Activated T-helper 1 cell treated with anti-CD3 and anti-CD28 coated beads, Interleukin-12 subunit alpha, Interleukin-12 subunit beta, Interleukin-2, Interleukin-4 antibody, amounts not matched to agents 30 ng/mL and 10 ng/mL and 1 ng/mL, durations not matched to agents 14 hours and 24 hours and 36 hours (primary cell): ENCODE measurements around the gene FAM13A. TPM values are rescaled to one million over a fixed set of nuclear protein-coding genes. Genes with fewer than 3 reads are reported as not detected.

Experiments
- DNase-seq: peaks from one replicate; pipeline ENCODE4 v3.0.0; 2021; ENCODE audit warnings: low spot score
- H3K27ac Mint-ChIP-seq: one replicate; pipeline ENCODE4 v1.8.0; 2021; ENCODE audit warnings: mild to moderate bottlenecking, mixed read lengths
- H3K27me3 Mint-ChIP-seq: one replicate; pipeline ENCODE4 v1.8.0; 2022; ENCODE audit warnings: mild to moderate bottlenecking, moderate library complexity, mixed read lengths; ENCODE audit not compliant: insufficient read depth
- H3K36me3 Mint-ChIP-seq: one replicate; pipeline ENCODE4 v1.8.0; 2021; ENCODE audit warnings: low read depth, mixed read lengths
- H3K4me1 Mint-ChIP-seq: one replicate; pipeline ENCODE4 v1.8.0; 2021; ENCODE audit warnings: low read depth, mixed read lengths
- H3K4me3 Mint-ChIP-seq: one replicate; pipeline ENCODE4 v1.8.0; 2021; ENCODE audit warnings: mild to moderate bottlenecking, moderate library complexity, mixed read lengths
- H3K9me3 Mint-ChIP-seq: one replicate; pipeline ENCODE4 v1.8.0; 2021; ENCODE audit warnings: mixed read lengths
- intact Hi-C: fragments of 100-400 bp; cut with micrococcal nuclease; formaldehyde crosslinking; loops from one replicate; pipeline ENCODE4 v1.15.1; 2024
- total RNA-seq: library from RNA; stranded (reverse); gene quantifications from 2 replicates; pipeline ENCODE4 v1.2.3, GENCODE V29; 2022

FAM13A gene
- total RNA-seq, 1 donor from 2014 or later: 3.0 TPM

GRCh38 chr4:88775529-88775928 lies 281.5 kb downstream of the FAM13A start:
- H3K9me3 Mint-ChIP-seq: no peaks in the 10 kb centered on the region
- no peaks in the 10 kb centered on the region for H3K27me3 Mint-ChIP-seq
- intact Hi-C loops: no loop called here
- H3K4me1 Mint-ChIP-seq: no peaks in the 10 kb centered on the region
- no peak overlapping the region for H3K4me3 Mint-ChIP-seq
- no peak overlapping the region for H3K27ac Mint-ChIP-seq
- peaks cover 20% of the 10 kb centered on the region for H3K36me3 Mint-ChIP-seq
- DNase-seq: no peak

DNA sequence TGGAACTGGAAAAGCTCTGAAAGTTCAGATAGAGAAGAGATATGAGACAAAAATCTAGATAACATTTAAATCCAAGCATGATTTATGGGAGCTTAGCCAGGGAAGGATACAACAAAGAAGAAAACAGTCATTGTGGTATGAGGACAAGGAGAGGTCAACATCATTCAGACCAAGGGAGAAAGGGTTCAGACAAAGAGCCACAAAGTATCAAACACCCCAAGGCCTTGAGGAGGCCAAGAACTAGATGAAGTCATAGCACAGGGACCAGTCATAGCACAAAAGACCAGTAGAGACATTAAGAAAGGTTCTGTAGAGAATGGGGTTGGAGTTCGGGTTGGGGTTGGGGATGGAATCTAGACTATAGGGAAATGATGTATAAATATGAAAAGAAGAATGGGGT lies 282.0 kb downstream of the FAM13A start:
- Mint-ChIP-seq H3K27ac (no peak overlapping the region), H3K9me3 (no peaks in the 10 kb centered on the region), H3K4me3 (no peak overlapping the region), H3K27me3 (no peaks in the 10 kb centered on the region), H3K4me1 (no peaks in the 10 kb centered on the region), H3K36me3 (peaks cover 17% of the 10 kb centered on the region)
- intact Hi-C loops: no loop called here
- DNase-seq: no peak

GRCh38 chr4:88771883-88772450 lies 285.0 kb downstream of the FAM13A start:
- no peak overlapping the region for H3K4me3 Mint-ChIP-seq
- no peak overlapping the region for H3K27ac Mint-ChIP-seq
- no peaks in the 10 kb centered on the region for H3K4me1 Mint-ChIP-seq
- intact Hi-C loops: no loop called here
- H3K36me3 Mint-ChIP-seq: peaks cover 19% of the 10 kb centered on the region
- DNase-seq: no peak
- no peaks in the 10 kb centered on the region for H3K27me3 Mint-ChIP-seq
- H3K9me3 Mint-ChIP-seq: no peaks in the 10 kb centered on the region

DNA sequence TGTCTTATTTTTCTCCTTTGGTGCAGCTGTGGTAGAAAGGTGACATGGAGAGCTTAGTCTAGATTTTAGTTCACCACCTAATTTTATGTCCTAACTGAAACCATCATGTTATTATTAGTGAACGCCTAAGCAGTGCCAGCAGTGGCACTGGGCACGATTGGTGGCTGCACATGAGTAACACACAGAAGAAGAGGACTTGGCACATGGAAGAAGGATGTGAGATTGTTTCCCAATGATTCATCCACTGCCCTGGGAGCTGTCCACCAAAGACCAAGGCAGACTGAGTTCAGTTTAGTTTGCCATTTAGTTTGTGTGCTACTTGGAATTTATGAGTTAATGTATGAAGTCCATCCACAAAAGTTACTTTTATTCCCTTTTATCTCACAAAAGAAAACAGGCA lies 291.3 kb downstream of the FAM13A start:
- H3K4me1 Mint-ChIP-seq: peaks cover 11% of the 10 kb centered on the region
- no peaks in the 10 kb centered on the region for H3K9me3 Mint-ChIP-seq
- no peak for DNase-seq
- peaks cover 11% of the 10 kb centered on the region for H3K36me3 Mint-ChIP-seq
- peaks cover 3% of the 10 kb centered on the region for H3K27me3 Mint-ChIP-seq
- intact Hi-C loops: no loop called here
- no peak overlapping the region for H3K4me3 Mint-ChIP-seq
- H3K27ac Mint-ChIP-seq: no peak overlapping the region

DNA sequence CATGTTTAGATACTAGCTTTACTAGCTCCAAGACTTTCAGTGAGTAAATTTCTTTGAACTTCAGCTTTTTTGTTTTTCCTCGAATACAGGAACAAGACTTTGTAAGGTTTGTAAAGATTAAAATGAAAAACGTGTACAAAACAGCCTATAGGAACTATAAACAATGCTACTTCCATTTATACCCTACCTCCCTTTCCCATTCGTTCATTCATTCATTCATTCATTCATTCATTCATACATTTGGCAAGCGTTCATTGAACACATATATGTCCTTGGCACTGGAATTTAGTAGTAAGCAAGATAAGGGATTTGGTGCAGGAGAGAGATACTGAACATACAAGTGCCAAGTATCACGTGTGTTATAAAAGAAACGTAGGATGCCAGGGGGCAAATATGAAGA lies 293.9 kb downstream of the FAM13A start:
- Mint-ChIP-seq H3K27ac (no peak overlapping the region), H3K27me3 (peaks cover 3% of the 10 kb centered on the region), H3K9me3 (no peaks in the 10 kb centered on the region), H3K4me3 (no peak overlapping the region), H3K36me3 (peaks cover 11% of the 10 kb centered on the region), H3K4me1 (peaks cover 11% of the 10 kb centered on the region)
- DNase-seq: no peak
- intact Hi-C loops: no loop called here

- Mint-ChIP-seq H3K27ac (no peak overlapping the region), H3K36me3 (peaks cover 16% of the 10 kb centered on the region), H3K4me1 (peaks cover 11% of the 10 kb centered on the region), H3K9me3 (no peaks in the 10 kb centered on the region), H3K4me3 (no peak overlapping the region), H3K27me3 (peaks cover 3% of the 10 kb centered on the region)
- intact Hi-C loops: no loop called here
- DNase-seq: no peak
These were observed 295.0 kb downstream of the FAM13A start for GRCh38 chr4:88761861-88762523.

DNA sequence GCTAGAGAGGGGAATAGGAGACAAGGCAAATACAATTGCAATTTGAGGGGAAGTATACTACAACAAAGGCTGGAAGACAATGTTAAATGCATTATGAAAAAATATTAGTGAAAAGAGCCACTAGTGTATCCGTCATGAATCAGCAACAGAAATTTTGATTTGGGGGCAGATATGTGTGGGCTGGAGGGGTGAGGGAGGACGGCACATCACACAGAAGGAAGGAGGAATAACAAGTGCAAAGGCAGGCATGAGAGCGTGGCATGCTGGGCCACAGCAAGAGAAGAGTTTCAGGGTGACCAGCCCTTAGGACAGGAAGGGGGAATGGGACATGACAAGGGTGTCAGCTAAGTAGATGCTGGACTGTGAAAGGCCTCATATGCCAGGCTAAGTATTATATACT lies 295.6 kb downstream of the FAM13A start:
- Mint-ChIP-seq H3K4me1 (peaks cover 11% of the 10 kb centered on the region), H3K27me3 (no peaks in the 10 kb centered on the region), H3K36me3 (peaks cover 13% of the 10 kb centered on the region), H3K27ac (no peak overlapping the region), H3K4me3 (no peak overlapping the region), H3K9me3 (no peaks in the 10 kb centered on the region)
- DNase-seq: no peak
- intact Hi-C loops: no loop called here

GRCh38 chr4:88759895-88760290 lies 297.1 kb downstream of the FAM13A start:
- intact Hi-C loops: no loop called here
- H3K27me3 Mint-ChIP-seq: no peaks in the 10 kb centered on the region

DNA sequence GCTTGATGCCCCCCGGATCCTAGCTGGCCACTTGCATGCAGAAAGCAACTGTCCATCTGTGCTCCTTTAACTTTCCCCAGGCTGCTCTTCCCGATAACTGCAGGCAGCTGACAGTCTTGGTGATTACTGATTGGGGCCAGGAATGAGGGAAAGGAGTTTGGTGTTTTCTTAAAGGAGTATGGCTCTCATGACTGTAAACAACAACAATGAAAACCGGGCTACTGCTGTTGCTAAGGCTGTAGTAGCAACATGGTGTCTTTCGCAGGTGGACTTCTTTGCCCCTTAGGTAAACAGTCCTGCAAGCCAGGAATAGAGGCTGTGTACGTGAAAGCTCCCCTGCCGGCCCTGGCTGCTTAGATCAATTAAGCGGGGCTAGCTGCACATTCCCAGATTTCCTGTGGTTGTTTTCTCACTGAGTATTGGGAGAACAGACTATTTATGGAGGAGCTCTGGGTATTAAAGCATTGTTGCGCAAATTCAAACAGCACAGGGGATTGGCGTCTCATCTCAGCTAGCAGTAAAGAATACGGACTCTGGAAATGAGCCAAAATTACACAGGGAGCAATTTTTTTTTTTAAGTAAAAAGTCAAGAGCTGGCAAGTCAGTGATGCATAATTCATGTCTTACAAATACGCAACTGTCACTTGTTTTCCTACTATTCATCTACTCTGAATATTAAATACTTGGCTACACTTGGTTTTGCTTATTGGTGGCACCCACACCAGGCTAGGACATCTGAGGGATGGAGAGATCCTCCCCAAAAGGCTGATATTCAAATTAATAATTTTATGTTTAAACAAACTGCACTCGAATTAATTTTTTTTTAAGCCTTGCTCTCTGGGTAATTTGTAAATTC lies 297.7 kb downstream of the FAM13A start:
- intact Hi-C loops: no loop called here
- Mint-ChIP-seq H3K4me1 (peaks cover 11% of the 10 kb centered on the region), H3K9me3 (no peaks in the 10 kb centered on the region), H3K27ac (no peak overlapping the region), H3K27me3 (no peaks in the 10 kb centered on the region), H3K4me3 (no peak overlapping the region), H3K36me3 (peaks cover 8% of the 10 kb centered on the region)
- no peak for DNase-seq

More at GRCh38 chr4:88759895-88760290, 297.1 kb downstream of the FAM13A start:
- H3K36me3 Mint-ChIP-seq: peaks cover 8% of the 10 kb centered on the region
- no peak for DNase-seq
- H3K4me1 Mint-ChIP-seq: peaks cover 11% of the 10 kb centered on the region
- H3K9me3 Mint-ChIP-seq: no peaks in the 10 kb centered on the region
- H3K27ac Mint-ChIP-seq: no peak overlapping the region
- H3K4me3 Mint-ChIP-seq: no peak overlapping the region

- H3K27me3 Mint-ChIP-seq: no peaks in the 10 kb centered on the region
- H3K27ac Mint-ChIP-seq: no peak overlapping the region
- H3K4me3 Mint-ChIP-seq: no peak overlapping the region
These were observed 298.7 kb downstream of the FAM13A start for GRCh38 chr4:88758264-88758663.

DNA sequence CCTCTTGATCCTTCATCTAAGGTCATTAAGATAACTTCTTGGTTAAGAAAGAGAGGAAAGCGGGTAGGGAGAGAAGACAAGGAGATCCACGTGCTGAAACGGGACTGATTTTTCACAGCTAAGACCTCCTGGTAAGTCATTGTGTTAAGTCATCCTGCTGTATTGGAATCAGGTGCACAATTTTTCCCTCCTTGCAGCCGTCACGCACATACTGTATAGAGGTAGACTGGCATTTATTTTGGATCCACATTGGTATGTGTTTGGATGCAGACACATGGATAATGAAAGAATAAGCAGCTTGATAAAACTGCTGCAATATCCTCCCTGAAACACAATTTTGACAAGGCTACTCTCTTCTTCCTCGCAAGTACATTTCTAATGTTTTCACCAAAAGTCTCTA lies 299.2 kb downstream of the FAM13A start:
- no peak for DNase-seq
- intact Hi-C loops: no loop called here
- no peaks in the 10 kb centered on the region for H3K27me3 Mint-ChIP-seq
- peaks cover 11% of the 10 kb centered on the region for H3K4me1 Mint-ChIP-seq
- no peak overlapping the region for H3K4me3 Mint-ChIP-seq
- H3K9me3 Mint-ChIP-seq: no peaks in the 10 kb centered on the region
- H3K27ac Mint-ChIP-seq: no peak overlapping the region
- H3K36me3 Mint-ChIP-seq: peaks cover 8% of the 10 kb centered on the region

More at GRCh38 chr4:88758264-88758663, 298.7 kb downstream of the FAM13A start:
- DNase-seq: no peak
- no peaks in the 10 kb centered on the region for H3K9me3 Mint-ChIP-seq
- H3K36me3 Mint-ChIP-seq: peaks cover 8% of the 10 kb centered on the region
- intact Hi-C loops: no loop called here
- H3K4me1 Mint-ChIP-seq: peaks cover 11% of the 10 kb centered on the region

DNA sequence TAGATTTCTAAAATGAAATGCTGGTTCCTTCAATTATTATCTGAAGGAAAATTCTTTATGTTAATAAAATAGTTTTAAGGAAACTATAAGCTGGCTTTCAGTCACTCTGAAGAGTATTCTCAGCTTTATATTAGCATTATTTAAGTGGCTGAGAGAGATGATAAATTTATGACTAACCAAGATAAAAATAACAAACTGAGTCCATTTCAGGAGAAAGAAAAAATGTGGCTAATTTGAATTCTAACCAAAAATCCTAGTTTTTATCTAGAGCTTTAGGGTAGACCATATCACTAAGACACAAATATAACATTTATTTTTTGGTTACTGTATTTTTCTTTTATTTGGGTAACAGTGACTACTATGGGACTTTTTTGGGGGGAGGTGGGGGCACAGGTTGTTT lies 299.9 kb downstream of the FAM13A start:
- Mint-ChIP-seq H3K4me3 (no peak overlapping the region), H3K9me3 (no peaks in the 10 kb centered on the region), H3K36me3 (peaks cover 8% of the 10 kb centered on the region), H3K27ac (no peak overlapping the region), H3K4me1 (peaks cover 11% of the 10 kb centered on the region), H3K27me3 (no peaks in the 10 kb centered on the region)
- intact Hi-C loops: no loop called here
- DNase-seq: no peak

- Mint-ChIP-seq H3K4me3 (no peak overlapping the region), H3K4me1 (peaks cover 2% of the 10 kb centered on the region), H3K36me3 (peaks cover 9% of the 10 kb centered on the region), H3K27me3 (peaks cover 2% of the 10 kb centered on the region), H3K9me3 (no peaks in the 10 kb centered on the region), H3K27ac (no peak overlapping the region)
- intact Hi-C loops: no loop called here
- no peak for DNase-seq
These were observed 300.8 kb downstream of the FAM13A start for GRCh38 chr4:88756149-88756548.
